K562 (cell line): ENCODE measurements around the gene CNIH3.

Experiments used
- CHCHD3 ChIP-seq: fragments of 250-450 bp; sonication (Bioruptor Pico); IDR thresholded peaks from 2 replicates; pipeline ENCODE4 v2.1.2; 2022; ENCODE audit warnings: mild to moderate bottlenecking
- CTCF ChIP-seq, 3 experiments: IDR thresholded peaks in 2 of 3; conservative IDR thresholded peaks in 1 of 3; 2 replicates each; pipeline ENCODE4 v1.5.1; 2011 to 2012; ENCODE audit warnings: low read length in 3 of 3, mild to moderate bottlenecking in 3 of 3, control low read depth in 2 of 3, improper control_type of control experiment in 1 of 3, inconsistent platforms in 1 of 3, low read depth in 1 of 3, mixed read lengths in 1 of 3, moderate library complexity in 1 of 3; ENCODE audit not compliant: insufficient read depth in 2 of 3
- MYC ChIP-seq, 2 experiments: fragments of 250-450 bp in 1 of 2; sonication (Bioruptor Pico) in 1 of 2; IDR thresholded peaks; 2 replicates each; pipeline versions ENCODE4 v1.5.1 to v1.6.1; 2012 to 2021; ENCODE audit warnings: low read depth in 2 of 2, borderline replicate concordance in 1 of 2, improper control_type of control experiment in 1 of 2, low read length in 1 of 2, mild to moderate bottlenecking in 1 of 2, moderate library complexity in 1 of 2
- NR1H2 ChIP-seq: sonication (generic); formaldehyde crosslinking; IDR thresholded peaks from 2 replicates; pipeline ENCODE4 v1.4.0; 2020; ENCODE audit warnings: mild to moderate bottlenecking, missing genetic modification reagents
- PHF21A ChIP-seq: fragments of 450-650 bp; IDR thresholded peaks from 2 replicates; pipeline ENCODE4 v1.6.1; 2017; ENCODE audit warnings: low read depth, borderline replicate concordance
- PRDM10 ChIP-seq: fragments of 450-650 bp; IDR thresholded peaks from 2 replicates; pipeline ENCODE4 v1.6.1; 2018; ENCODE audit not compliant: partially characterized antibody
- REST ChIP-seq, 2 experiments: fragments of 450-650 bp; formaldehyde crosslinking in 1 of 2; IDR thresholded peaks; 2 replicates each; pipeline versions ENCODE4 v1.4.0 to v1.6.1; 2014 to 2020; ENCODE audit warnings: mild to moderate bottlenecking in 2 of 2, borderline replicate concordance in 1 of 2, low read depth in 1 of 2
- TAF7 ChIP-seq: fragments of 450-650 bp; IDR thresholded peaks from 2 replicates; pipeline ENCODE4 v1.6.1; 2016; ENCODE audit warnings: missing genetic modification characterization, missing compliant biosample characterization
- ZBTB43 ChIP-seq: sonication (generic); formaldehyde crosslinking; IDR thresholded peaks from 2 replicates; pipeline ENCODE4 v1.8.0; 2023; ENCODE audit warnings: mild to moderate bottlenecking, missing genetic modification reagents
- ZNF347 ChIP-seq: fragments of 450-650 bp; formaldehyde crosslinking; IDR thresholded peaks from 2 replicates; pipeline ENCODE4 v1.4.0; 2020; ENCODE audit warnings: low read depth, mild to moderate bottlenecking, moderate library complexity
- ZNF830 ChIP-seq: fragments of 250-450 bp; sonication (Bioruptor Pico); IDR thresholded peaks from 2 replicates; pipeline ENCODE4 v1.5.0; 2021; ENCODE audit warnings: mild to moderate bottlenecking

GRCh38 chr1:224759681-224760091, 143.6 kb downstream of the CNIH3 start:
- TF ChIP-seq MYC (IDR thresholded peaks at IDR 0.05; ENCODE audit: low read depth, low read length) = no peak
- no peak for TF ChIP-seq MYC (CRISPR knock-in tag; IDR thresholded peaks at IDR 0.05; ENCODE audit: borderline replicate concordance, low read depth)
- TF ChIP-seq CHCHD3 (CRISPR knock-in tag) = no peak
- no peak for TF ChIP-seq REST (IDR thresholded peaks at IDR 0.05; ENCODE audit: borderline replicate concordance)
- TF ChIP-seq REST (CRISPR knock-in tag; IDR thresholded peaks at IDR 0.05; ENCODE audit: low read depth) = no peak
- TF ChIP-seq PHF21A = no peak
- TF ChIP-seq ZNF830 (CRISPR knock-in tag) = no peak
- TF ChIP-seq ZBTB43 (CRISPR knock-in tag) = no peak
- TF ChIP-seq NR1H2 (CRISPR knock-in tag) = no peak
- no peak for TF ChIP-seq CTCF (IDR thresholded peaks at IDR 0.05 in 2 of 3, conservative IDR thresholded peaks at IDR 0.05 in 1 of 3; ENCODE audit: insufficient read depth in 2 of 3, low read depth in 1 of 3, low read length in 3 of 3)
- TF ChIP-seq ZNF347 = no peak
- TF ChIP-seq PRDM10 = no peak
- TF ChIP-seq TAF7 (tag) = no peak
